Keratinocyte (primary cell): ENCODE results near the gene CETN1. TPM values are rescaled to one million over a fixed set of nuclear protein-coding genes. Genes with fewer than 3 reads are reported as not detected.

ENCODE experiments used
- DNase-seq: peaks from one replicate; pipeline ENCODE4 v3.0.0-alpha.2; 2011; ENCODE audit warnings: low read depth, missing footprints, low spot score
- FAIRE-seq: peaks from 2 replicates; lab custom pipeline; 2011; peaks lifted over from hg19 to GRCh38; lab: Jason Lieb, UNC
- H2AFZ ChIP-seq: 2 replicates; pipeline ENCODE4 v1.6.0; 2012; ENCODE audit warnings: low read length, control low read depth, inconsistent platforms; ENCODE audit not compliant: control insufficient read depth
- H3K27ac ChIP-seq: 2 replicates; pipeline ENCODE4 v1.5.1; 2011; ENCODE audit warnings: low read length; ENCODE audit not compliant: control insufficient read depth, insufficient read depth
- H3K27me3 ChIP-seq: 3 replicates; pipeline ENCODE4 v1.6.0; 2011; ENCODE audit warnings: low read length; ENCODE audit not compliant: control insufficient read depth, insufficient read depth; ENCODE audit errors: extremely low read depth
- H3K36me3 ChIP-seq, 2 experiments: 2 replicates in 1 of 2; 3 replicates in 1 of 2; pipeline ENCODE4 v1.5.1; 2011; ENCODE audit warnings: low read length in 2 of 2, mild to moderate bottlenecking in 1 of 2; ENCODE audit not compliant: control insufficient read depth in 2 of 2, insufficient read depth in 2 of 2; ENCODE audit errors: extremely low read depth in 1 of 2
- H3K4me1 ChIP-seq: 3 replicates; pipeline ENCODE4 v1.5.1; 2011; ENCODE audit warnings: low read length; ENCODE audit not compliant: control insufficient read depth, insufficient read depth; ENCODE audit errors: extremely low read depth
- H3K4me2 ChIP-seq: 3 replicates; pipeline ENCODE4 v1.6.0; 2011; ENCODE audit warnings: low read depth, low read length; ENCODE audit not compliant: control insufficient read depth, insufficient read depth; ENCODE audit errors: extremely low read depth
- H3K4me3 ChIP-seq, 3 experiments: fragments of 200-600 bp in 1 of 3; sonication (generic) in 1 of 3; 2 replicates in 2 of 3; 3 replicates in 1 of 3; pipeline ENCODE4 v1.5.1; 2011 to 2016; ENCODE audit warnings: low read length in 3 of 3, mild to moderate bottlenecking in 3 of 3, control low read depth in 2 of 3, inconsistent platforms in 1 of 3, low read depth in 1 of 3, mixed read lengths in 1 of 3, mixed run types in 1 of 3, moderate library complexity in 1 of 3; ENCODE audit not compliant: control insufficient read depth in 2 of 3, insufficient read depth in 2 of 3; ENCODE audit errors: extremely low read depth in 1 of 3
- H3K79me2 ChIP-seq: 2 replicates; pipeline ENCODE4 v1.6.0; 2012; ENCODE audit warnings: low read length; ENCODE audit not compliant: control insufficient read depth, insufficient read depth
- H3K9ac ChIP-seq: 3 replicates; pipeline ENCODE4 v1.6.0; 2011; ENCODE audit warnings: low read length; ENCODE audit not compliant: control insufficient read depth, insufficient read depth; ENCODE audit errors: extremely low read depth
- H3K9me1 ChIP-seq: 3 replicates; pipeline ENCODE4 v1.6.0; 2011; ENCODE audit warnings: low read length; ENCODE audit not compliant: control insufficient read depth, insufficient read depth; ENCODE audit errors: extremely low read depth
- H3K9me3 ChIP-seq: 2 replicates; pipeline ENCODE4 v1.5.1; 2012; ENCODE audit warnings: low read depth, low read length; ENCODE audit not compliant: control insufficient read depth
- H4K20me1 ChIP-seq: 3 replicates; pipeline ENCODE4 v1.6.0; 2011; ENCODE audit warnings: low read length; ENCODE audit not compliant: control insufficient read depth, insufficient read depth; ENCODE audit errors: extremely low read depth
- CTCF ChIP-seq, 3 experiments: IDR thresholded peaks in 1 of 3; conservative IDR thresholded peaks in 1 of 3; optimal IDR thresholded peaks in 1 of 3; 2 replicates in 2 of 3; 3 replicates in 1 of 3; pipeline versions ENCODE3 to v1.5.1; 2011; ENCODE audit warnings: low read length in 3 of 3, mild to moderate bottlenecking in 3 of 3, moderate library complexity in 2 of 3, control low read depth in 1 of 3, inconsistent platforms in 1 of 3; ENCODE audit not compliant: insufficient read depth in 2 of 3; ENCODE audit errors: extremely low read depth in 1 of 3
- EZH2 ChIP-seq: IDR thresholded peaks from one replicate; pipeline ENCODE4 v1.6.1; 2012; ENCODE audit warnings: inconsistent platforms, mild to moderate bottlenecking, low read length, moderate library complexity
- dilution Hi-C: fragments of 300-500 bp; cut with MboI; formaldehyde crosslinking; loops from one replicate; pipeline ENCODE4 v1.7.0; 2020; ENCODE audit warnings: low sequenced_read_pairs; ENCODE audit not compliant: extremely low pct_ligation_motif_present
- polyA plus RNA-seq, 5 experiments: library from polyadenylated mRNA; depleted of rRNA in 3 of 5; stranded (reverse) in 3 of 5; stranded (forward) in 1 of 5; unstranded in 1 of 5; fragments of >200 nt; gene quantifications; 1 replicate in 1 of 5; 2 replicates in 3 of 5; 3 replicates in 1 of 5; pipeline versions ENCODE4 v1.2.1 to v1.2.3, GENCODE V29; 2011 to 2012; ENCODE audit warnings: missing spikeins in 2 of 5, low read depth in 1 of 5, low replicate concordance in 1 of 5

The CETN1 gene
- polyA plus RNA-seq, 1 donor (not counting 4 experiments of a cell fraction or from before 2014, with no cell fraction given), result not detected

- Histone ChIP-seq H3K4me3 (no peak overlapping the region), H3K36me3 (no peaks in the 10 kb centered on the region), H3K9me1 (no peaks in the 10 kb centered on the region), H4K20me1 (no peaks in the 10 kb centered on the region), H3K27ac (no peak overlapping the region), H3K79me2 (no peaks in the 10 kb centered on the region), H3K9ac (no peak overlapping the region), H2AFZ (no peak overlapping the region), H3K9me3 (no peaks in the 10 kb centered on the region), H3K27me3 (no peaks in the 10 kb centered on the region), H3K4me1 (no peaks in the 10 kb centered on the region), H3K4me2 (no peak overlapping the region)
- dilution Hi-C loops, result no loop called here
- DNase-seq, result no peak
- TF ChIP-seq CTCF (optimal IDR thresholded peaks at IDR 0.05 in 1 of 3, IDR thresholded peaks at IDR 0.05 in 1 of 3, conservative IDR thresholded peaks at IDR 0.05 in 1 of 3; ENCODE audit: extremely low read depth in 1 of 3, insufficient read depth in 2 of 3, low read length in 3 of 3) (no peak), EZH2 (no peak)
- no peak for FAIRE-seq
These were observed 15.2 kb upstream of the CETN1 start for GRCh38 chr18:564708-565561.

- H3K9ac ChIP-seq, result no peak overlapping the region
- H3K4me1 ChIP-seq, result no peaks in the 10 kb centered on the region
- no peak overlapping the region for H2AFZ ChIP-seq
- no peaks in the 10 kb centered on the region for H3K9me3 ChIP-seq
- H3K36me3 ChIP-seq, result no peaks in the 10 kb centered on the region
- no peak overlapping the region for H3K27ac ChIP-seq
- no peaks in the 10 kb centered on the region for H3K79me2 ChIP-seq
- no peaks in the 10 kb centered on the region for H4K20me1 ChIP-seq
- dilution Hi-C loops, result no loop called here
- no peak overlapping the region for H3K4me2 ChIP-seq
- FAIRE-seq, result no peak
- no peak for TF ChIP-seq EZH2
- no peak for TF ChIP-seq CTCF (optimal IDR thresholded peaks at IDR 0.05 in 1 of 3, IDR thresholded peaks at IDR 0.05 in 1 of 3, conservative IDR thresholded peaks at IDR 0.05 in 1 of 3; ENCODE audit: extremely low read depth in 1 of 3, insufficient read depth in 2 of 3, low read length in 3 of 3)
- no peak for DNase-seq
- H3K9me1 ChIP-seq, result no peaks in the 10 kb centered on the region
- no peaks in the 10 kb centered on the region for H3K27me3 ChIP-seq
- H3K4me3 ChIP-seq, result no peak overlapping the region
These were observed 14.6 kb upstream of the CETN1 start for GRCh38 chr18:565562-566061.
